OCI-LY3 (cell line): Measurements from ENCODE around the gene R3HDM2.

ENCODE experiments used
- EZH2phosphoT487 ChIP-seq: fragments of 200-600 bp; shearing (Covaris generic); IDR thresholded peaks from 2 replicates; pipeline ENCODE4 v1.6.1; 2018; ENCODE audit warnings: antibody characterized with exemption, mixed run types, low read depth
- TF ChIP-seq, protein P1 (sequence below): fragments of 200-600, 300-600 bp; sonication (generic); IDR thresholded peaks from 2 replicates; pipeline ENCODE4 v1.5.1; 2014; ENCODE audit warnings: antibody characterized with exemption, low read length, low read depth

DNA sequence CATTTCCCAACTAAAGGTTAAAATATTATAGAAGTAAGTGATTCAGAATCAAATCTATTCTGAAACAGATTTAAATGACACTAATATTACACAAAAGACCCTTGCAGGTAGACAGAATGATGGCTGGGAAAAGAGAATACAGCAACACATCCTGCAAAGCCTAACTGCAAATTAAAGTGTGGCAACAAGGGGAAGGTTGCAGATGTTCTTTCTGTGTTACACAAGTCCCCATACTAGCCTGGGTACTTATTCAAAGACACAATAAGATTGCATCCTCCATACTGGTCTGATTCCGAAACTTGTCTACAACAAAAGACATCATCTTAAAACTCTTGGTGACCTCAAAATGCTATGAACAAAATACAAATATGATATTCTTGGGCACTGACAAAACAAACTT lies 50.5 kb downstream of the R3HDM2 start:
- TF ChIP-seq, protein P1, sequence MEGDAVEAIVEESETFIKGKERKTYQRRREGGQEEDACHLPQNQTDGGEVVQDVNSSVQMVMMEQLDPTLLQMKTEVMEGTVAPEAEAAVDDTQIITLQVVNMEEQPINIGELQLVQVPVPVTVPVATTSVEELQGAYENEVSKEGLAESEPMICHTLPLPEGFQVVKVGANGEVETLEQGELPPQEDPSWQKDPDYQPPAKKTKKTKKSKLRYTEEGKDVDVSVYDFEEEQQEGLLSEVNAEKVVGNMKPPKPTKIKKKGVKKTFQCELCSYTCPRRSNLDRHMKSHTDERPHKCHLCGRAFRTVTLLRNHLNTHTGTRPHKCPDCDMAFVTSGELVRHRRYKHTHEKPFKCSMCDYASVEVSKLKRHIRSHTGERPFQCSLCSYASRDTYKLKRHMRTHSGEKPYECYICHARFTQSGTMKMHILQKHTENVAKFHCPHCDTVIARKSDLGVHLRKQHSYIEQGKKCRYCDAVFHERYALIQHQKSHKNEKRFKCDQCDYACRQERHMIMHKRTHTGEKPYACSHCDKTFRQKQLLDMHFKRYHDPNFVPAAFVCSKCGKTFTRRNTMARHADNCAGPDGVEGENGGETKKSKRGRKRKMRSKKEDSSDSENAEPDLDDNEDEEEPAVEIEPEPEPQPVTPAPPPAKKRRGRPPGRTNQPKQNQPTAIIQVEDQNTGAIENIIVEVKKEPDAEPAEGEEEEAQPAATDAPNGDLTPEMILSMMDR, result no peak
- no peak for TF ChIP-seq EZH2phosphoT487
